HG02623 (cell line): ENCODE results near the gene RBMY1F.
"Not testable (repeated sequence)": the region's sequence is repeated elsewhere in the genome, so short reads cannot be mapped to it uniquely, and the experiment has no call there.

ENCODE experiments used
- ATAC-seq: cut with Tn5 transposase; IDR thresholded peaks from one replicate; pipeline ENCODE4 v1.9.1; 2021; ENCODE audit warnings: moderate library complexity; ENCODE audit not compliant: unreplicated experiment

The RBMY1F gene

DNA sequence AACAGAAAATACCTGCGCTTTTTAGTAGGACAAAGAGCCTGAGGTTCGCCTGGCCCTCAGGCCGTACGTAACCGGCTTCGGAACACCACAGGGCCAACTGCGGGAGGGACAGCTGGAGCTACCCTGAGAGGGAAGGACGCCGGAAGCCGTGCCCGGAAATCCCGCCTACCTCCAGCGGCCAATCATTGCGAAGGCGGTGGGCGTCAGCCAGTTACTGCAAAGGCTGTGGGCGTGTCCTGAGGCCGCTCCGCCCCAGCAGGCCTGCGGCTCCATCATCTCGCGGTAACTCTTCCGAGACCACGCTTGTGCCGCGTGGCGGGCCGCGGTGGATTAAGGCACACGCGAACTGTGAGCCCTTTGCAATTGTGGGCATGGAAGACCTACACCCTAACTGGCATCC, at the start of gene RBMY1F:
Gene RBMY1F (minus strand): TSS at position 101 of the 400 bp plus-strand sequence. CDS start 1,954 bp downstream, outside the sequence.
- ATAC-seq = not testable (repeated sequence)

DNA sequence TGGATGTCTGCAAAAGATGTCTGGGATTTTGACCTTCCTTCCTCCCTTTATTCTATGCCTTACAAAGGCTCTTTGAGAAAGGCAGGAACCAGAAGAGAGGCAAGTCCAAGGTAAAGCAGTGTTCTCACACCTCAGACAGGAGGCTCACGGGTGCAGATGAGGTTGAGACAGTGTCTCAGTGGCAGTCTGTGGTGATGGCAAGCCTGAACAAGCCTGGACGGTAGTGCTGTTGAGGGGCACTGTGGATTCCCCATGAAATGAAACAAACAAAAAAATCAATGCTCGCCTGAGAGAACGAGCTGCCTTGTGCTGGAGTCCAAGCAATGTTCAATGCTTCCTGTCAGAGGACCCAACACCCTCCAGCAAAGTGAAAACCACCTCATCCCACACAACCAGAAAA, 31.6 kb downstream of the RBMY1F start:
- ATAC-seq = not testable (repeated sequence)

GRCh38 chrY:22141011-22141695, 41.6 kb downstream of the RBMY1F start:
- ATAC-seq = not testable (repeated sequence)

- not testable (repeated sequence) for ATAC-seq
Observed at GRCh38 chrY:22134719-22135118, 48.0 kb downstream of the RBMY1F start.

GRCh38 chrY:22130494-22130893, 52.2 kb downstream of the RBMY1F start:
- not testable (repeated sequence) for ATAC-seq
